K562 (cell line): ENCODE measurements around the gene SPPL2C. TPM values are rescaled to one million over a fixed set of nuclear protein-coding genes. Genes with fewer than 3 reads are reported as not detected.

Source experiments
- CBX2 ChIP-seq: fragments of 200-600 bp; sonication (generic); IDR thresholded peaks from one replicate; pipeline ENCODE4 v1.6.1; 2012; ENCODE audit warnings: mild to moderate bottlenecking, low read length, inconsistent platforms; ENCODE audit not compliant: insufficient read depth, poor library complexity, severe bottlenecking
- CHD4 ChIP-seq: fragments of 200-600 bp; sonication (generic); IDR thresholded peaks from 3 replicates; pipeline ENCODE4 v1.6.1; 2012; ENCODE audit warnings: low read depth, mild to moderate bottlenecking, mixed read lengths, low read length, inconsistent platforms; ENCODE audit not compliant: insufficient read depth, insufficient replicate concordance, poor library complexity, severe bottlenecking
- CSDE1 ChIP-seq, 2 experiments: fragments of 450-650 bp; IDR thresholded peaks; 2 replicates each; pipeline ENCODE4 v1.6.1; 2016; ENCODE audit warnings: mild to moderate bottlenecking in 1 of 2
- DACH1 ChIP-seq: fragments of 450-650 bp; IDR thresholded peaks from 2 replicates; pipeline ENCODE4 v1.6.1; 2018; ENCODE audit not compliant: partially characterized antibody
- DLX4 ChIP-seq: fragments of 250-450 bp; sonication (Bioruptor Pico); IDR thresholded peaks from 2 replicates; pipeline ENCODE4 v1.6.1; 2021; ENCODE audit warnings: mild to moderate bottlenecking
- FOXJ3 ChIP-seq: sonication (generic); formaldehyde crosslinking; IDR thresholded peaks from 2 replicates; pipeline ENCODE4 v1.4.0; 2020; ENCODE audit warnings: mild to moderate bottlenecking, missing genetic modification reagents
- FOXP1 ChIP-seq: sonication (generic); formaldehyde crosslinking; IDR thresholded peaks from 2 replicates; pipeline ENCODE4 v1.8.0; 2022; ENCODE audit warnings: mild to moderate bottlenecking, missing genetic modification reagents
- GATAD2A ChIP-seq: fragments of 450-650 bp; IDR thresholded peaks from 2 replicates; pipeline ENCODE4 v1.6.1; 2017
- ID3 ChIP-seq, 2 experiments: fragments of 250-450 bp in 1 of 2; fragments of 450-650 bp in 1 of 2; sonication (Bioruptor Pico) in 1 of 2; IDR thresholded peaks; 2 replicates each; pipeline versions ENCODE4 v1.6.1 to v1.8.0; 2016 to 2021; ENCODE audit warnings: mild to moderate bottlenecking in 2 of 2, moderate library complexity in 2 of 2, missing compliant biosample characterization in 1 of 2, missing genetic modification characterization in 1 of 2
- KLF13 ChIP-seq: fragments of 450-650 bp; IDR thresholded peaks from 2 replicates; pipeline ENCODE4 v1.6.1; 2016; ENCODE audit warnings: missing genetic modification characterization, low read depth, mild to moderate bottlenecking, missing compliant biosample characterization, moderate library complexity, borderline replicate concordance
- MCM7 ChIP-seq, 2 experiments: fragments of 450-650 bp; IDR thresholded peaks; 2 replicates each; pipeline ENCODE4 v1.6.1; 2016 to 2018
- PHB ChIP-seq: fragments of 250-450 bp; sonication (Bioruptor Pico); IDR thresholded peaks from 2 replicates; pipeline ENCODE4 v1.5.0; 2021
- PURB ChIP-seq: sonication (generic); formaldehyde crosslinking; IDR thresholded peaks from 2 replicates; pipeline ENCODE4 v1.9.0; 2021; ENCODE audit warnings: low read depth, mild to moderate bottlenecking, missing genetic modification reagents
- U2AF1 ChIP-seq: fragments of 200-400 bp; formaldehyde crosslinking; optimal IDR thresholded peaks from 2 replicates; pipeline ENCODE3; 2017; ENCODE audit warnings: mild to moderate bottlenecking, low read depth, low read length, moderate library complexity
- ZBTB11 ChIP-seq, 3 experiments: fragments of 200-800 bp in 1 of 3; fragments of 250-450 bp in 1 of 3; fragments of 450-650 bp in 1 of 3; sonication (Bioruptor Pico) in 1 of 3; sonication (Bioruptor generic) in 1 of 3; formaldehyde crosslinking in 1 of 3; IDR thresholded peaks; 2 replicates each; pipeline versions ENCODE4 v1.6.1 to v1.8.0; 2016 to 2022; ENCODE audit warnings: mild to moderate bottlenecking in 2 of 3, missing genetic modification characterization in 2 of 3, missing compliant biosample characterization in 1 of 3, moderate library complexity in 1 of 3
- ZNF280B ChIP-seq: fragments of 250-450 bp; sonication (Bioruptor Pico); IDR thresholded peaks from 2 replicates; pipeline ENCODE4 v1.5.1; 2021; ENCODE audit warnings: mild to moderate bottlenecking
- ZNF324 ChIP-seq: fragments of 250-450 bp; sonication (Bioruptor Pico); IDR thresholded peaks from 2 replicates; pipeline ENCODE4 v1.4.0; 2020; ENCODE audit warnings: mild to moderate bottlenecking
- ZNF354B ChIP-seq: fragments of 250-450 bp; sonication (Bioruptor Pico); IDR thresholded peaks from 2 replicates; pipeline ENCODE4 v1.4.0; 2020
- polyA plus RNA-seq, 8 experiments: library from polyadenylated mRNA; depleted of rRNA in 4 of 8; stranded (reverse) in 5 of 8; unstranded in 3 of 8; fragments of >200 nt; fragmentation: Nextera tagmentation in 2 of 8; fragmentation: Illumina TruSeq in 1 of 8; extraction: Ambion mirVana in 2 of 8; extraction: Trizol in 1 of 8; gene quantifications; 2 replicates each; pipeline versions ENCODE4 v1.2.1 to v1.2.3, GENCODE V29; 2011 to 2014; ENCODE audit warnings: inconsistent platforms in 1 of 8, missing spikeins in 1 of 8
- total RNA-seq, 7 experiments: library from RNA; depleted of rRNA in 6 of 7; stranded (reverse); fragments of >200 nt in 6 of 7; fragmentation: Illumina TruSeq in 2 of 7; extraction: Trizol in 2 of 7; gene quantifications; 2 replicates each; pipeline versions ENCODE4 v1.2.1 to v1.2.3, GENCODE V29; 2011 to 2021; ENCODE audit warnings: low replicate concordance in 1 of 7

Gene SPPL2C
- total and polyA plus RNA-seq, 9 of the 15 experiments (the other 6 are each of a cell fraction or from before 2014, with no cell fraction given): not detected

GRCh38 chr17:45894022-45894784, 49.5 kb downstream of the SPPL2C start, which contains the start of gene MAPT (continued):
- TF ChIP-seq ZBTB11 (CRISPR knock-in tag; IDR thresholded peaks at IDR 0.05) (peak in 1 of 3 experiments; percentile 64; a peak in 2 of 6 replicates), GATAD2A (no peak; the same call in 1 of the 2 replicates), MCM7 (IDR thresholded peaks at IDR 0.05) (no peak), DLX4 (CRISPR knock-in tag) (no peak), ZNF354B (CRISPR knock-in tag) (no peak), PURB (CRISPR knock-in tag) (no peak), CSDE1 (IDR thresholded peaks at IDR 0.05) (no peak), PHB (CRISPR knock-in tag) (0 out of 2 replicates have a peak, but pooled peaks have one; percentile 53), KLF13 (tag) (no peak), CBX2 (no peak), U2AF1 (no peak), FOXJ3 (no peak), FOXP1 (CRISPR knock-in tag) (peak; percentile 32; the same call in 1 of the 2 replicates), CHD4 (no peak), ID3 (CRISPR knock-in tag; IDR thresholded peaks at IDR 0.05) (no peak), ID3 (tag; IDR thresholded peaks at IDR 0.05) (no peak; the same call in 1 of the 2 replicates), DACH1 (no peak), ZNF324 (no peak), ZNF280B (CRISPR knock-in tag) (no peak)
